ENCODE data around the gene ADAM15.

Gene ADAM15

GRCh38 chr1:155066777-155067176, 15.7 kb downstream of the ADAM15 start:
- in situ Hi-C loops (cut with MboI; ENCODE audit: low pct_unique_long_range_greater_than_20kb, low sequenced_read_pairs) = no loop called here
- no peak for DNase-seq

- in situ Hi-C loops (cut with MboI; ENCODE audit: low pct_unique_long_range_greater_than_20kb, low sequenced_read_pairs) = no loop called here
- DNase-seq = no peak
These were observed 17.5 kb downstream of the ADAM15 start for GRCh38 chr1:155068599-155068998.

GRCh38 chr1:155069551-155070157, 18.5 kb downstream of the ADAM15 start:
- DNase-seq = no peak
- in situ Hi-C loops (cut with MboI; ENCODE audit: low pct_unique_long_range_greater_than_20kb, low sequenced_read_pairs) = no loop called here

- in situ Hi-C loops (cut with MboI; ENCODE audit: low pct_unique_long_range_greater_than_20kb, low sequenced_read_pairs) = no loop called here
- DNase-seq = no peak
These were observed 19.1 kb downstream of the ADAM15 start for GRCh38 chr1:155070158-155070621.

- in situ Hi-C loops (cut with MboI; ENCODE audit: low pct_unique_long_range_greater_than_20kb, low sequenced_read_pairs) = no loop called here
- DNase-seq = peak; percentile 83
These were observed 19.8 kb downstream of the ADAM15 start for GRCh38 chr1:155070721-155071569.

GRCh38 chr1:155071701-155072100, 20.6 kb downstream of the ADAM15 start:
- no peak for DNase-seq
- in situ Hi-C loops (cut with MboI; ENCODE audit: low pct_unique_long_range_greater_than_20kb, low sequenced_read_pairs) = no loop called here

GRCh38 chr1:155072531-155073289, 21.6 kb downstream of the ADAM15 start:
- in situ Hi-C loops (cut with MboI; ENCODE audit: low pct_unique_long_range_greater_than_20kb, low sequenced_read_pairs) = no loop called here
- no peak for DNase-seq

- DNase-seq = peak; percentile 81
- in situ Hi-C loops (cut with MboI; ENCODE audit: low pct_unique_long_range_greater_than_20kb, low sequenced_read_pairs) = no loop called here
These were observed 22.5 kb downstream of the ADAM15 start for GRCh38 chr1:155073377-155074242.

- in situ Hi-C loops (cut with MboI; ENCODE audit: low pct_unique_long_range_greater_than_20kb, low sequenced_read_pairs) = no loop called here
These were observed 24.4 kb downstream of the ADAM15 start for GRCh38 chr1:155075535-155075934.

GRCh38 chr1:155076371-155076770, 25.3 kb downstream of the ADAM15 start:
- DNase-seq = no peak
- in situ Hi-C loops (cut with MboI; ENCODE audit: low pct_unique_long_range_greater_than_20kb, low sequenced_read_pairs) = no loop called here

More at GRCh38 chr1:155075535-155075934, 24.4 kb downstream of the ADAM15 start:
- DNase-seq = no peak

- in situ Hi-C loops (cut with MboI; ENCODE audit: low pct_unique_long_range_greater_than_20kb, low sequenced_read_pairs) = no loop called here
- no peak for DNase-seq
These were observed 26.2 kb downstream of the ADAM15 start for GRCh38 chr1:155077346-155077745.

- in situ Hi-C loops (cut with MboI; ENCODE audit: low pct_unique_long_range_greater_than_20kb, low sequenced_read_pairs) = no loop called here
- no peak for DNase-seq
These were observed 26.8 kb downstream of the ADAM15 start for GRCh38 chr1:155077758-155078445.

- peak; percentile 53 for DNase-seq
- in situ Hi-C loops (cut with MboI; ENCODE audit: low pct_unique_long_range_greater_than_20kb, low sequenced_read_pairs) = no loop called here
These were observed 27.5 kb downstream of the ADAM15 start, which contains the start of gene EFNA3 for GRCh38 chr1:155078469-155079209. TSS of gene EFNA3 (plus strand) at chr1:155078837. CDS start at chr1:155078942, 105 bp downstream.

- no peak for DNase-seq
- in situ Hi-C loops (cut with MboI; ENCODE audit: low pct_unique_long_range_greater_than_20kb, low sequenced_read_pairs) = no loop called here
These were observed 28.0 kb downstream of the ADAM15 start for GRCh38 chr1:155079210-155079486.

- in situ Hi-C loops (cut with MboI; ENCODE audit: low pct_unique_long_range_greater_than_20kb, low sequenced_read_pairs) = loop anchor here (10.0 kb wide), 1 partner anchor 85 kb away; no protein-coding TSS in a partner anchor
- no peak for DNase-seq
These were observed 28.6 kb downstream of the ADAM15 start for GRCh38 chr1:155079487-155080311.

- in situ Hi-C loops (cut with MboI; ENCODE audit: low pct_unique_long_range_greater_than_20kb, low sequenced_read_pairs) = loop anchor here (10.0 kb wide), 1 partner anchor 84 kb away; no protein-coding TSS in a partner anchor
- peak; percentile 56 for DNase-seq
These were observed 29.5 kb downstream of the ADAM15 start for GRCh38 chr1:155080312-155081228.
